PFSK-1 (cell line): ENCODE measurements around the gene HMGCL.

Experiments used
- POLR2AphosphoS5 ChIP-seq: IDR thresholded peaks from 2 replicates; pipeline ENCODE4 v1.6.1; 2012; ENCODE audit warnings: low read depth, mild to moderate bottlenecking, control low read depth, low read length, moderate library complexity
- REST ChIP-seq, 2 experiments: IDR thresholded peaks; 2 replicates each; pipeline versions ENCODE4 v1.6.1 to v1.8.0; 2011 to 2012; ENCODE audit warnings: low read depth in 2 of 2, low read length in 2 of 2, control low read depth in 1 of 2, inconsistent platforms in 1 of 2, mild to moderate bottlenecking in 1 of 2, moderate library complexity in 1 of 2; ENCODE audit not compliant: insufficient read depth in 1 of 2
- SIN3A ChIP-seq: IDR thresholded peaks from 2 replicates; pipeline ENCODE4 v1.6.1; 2012; ENCODE audit warnings: mild to moderate bottlenecking, low read length, moderate library complexity, borderline replicate concordance; ENCODE audit not compliant: insufficient read depth

GRCh38 chr1:23823767-23824166 is 1.5 kb downstream of the HMGCL start:
- no peak for TF ChIP-seq REST (IDR thresholded peaks at IDR 0.05; ENCODE audit: insufficient read depth in 1 of 2, low read depth in 2 of 2, low read length in 2 of 2)
- TF ChIP-seq POLR2AphosphoS5, result no peak
- no peak for TF ChIP-seq SIN3A
